ENCODE data around the gene C1QTNF7. TPM values are rescaled to one million over a fixed set of nuclear protein-coding genes. Genes with fewer than 3 reads are reported as not detected.
A peak's percentile ranks its signal among the peaks of the same experiment; 100 is the strongest.

Gene C1QTNF7
- polyA plus RNA-seq, 1 of the 3 experiments (the other 2 are of a cell fraction) = not detected

- no peak for TF ChIP-seq USF2 (IDR thresholded peaks at IDR 0.05; ENCODE audit: borderline replicate concordance, low read depth, low read length)
- TF ChIP-seq, protein P1, sequence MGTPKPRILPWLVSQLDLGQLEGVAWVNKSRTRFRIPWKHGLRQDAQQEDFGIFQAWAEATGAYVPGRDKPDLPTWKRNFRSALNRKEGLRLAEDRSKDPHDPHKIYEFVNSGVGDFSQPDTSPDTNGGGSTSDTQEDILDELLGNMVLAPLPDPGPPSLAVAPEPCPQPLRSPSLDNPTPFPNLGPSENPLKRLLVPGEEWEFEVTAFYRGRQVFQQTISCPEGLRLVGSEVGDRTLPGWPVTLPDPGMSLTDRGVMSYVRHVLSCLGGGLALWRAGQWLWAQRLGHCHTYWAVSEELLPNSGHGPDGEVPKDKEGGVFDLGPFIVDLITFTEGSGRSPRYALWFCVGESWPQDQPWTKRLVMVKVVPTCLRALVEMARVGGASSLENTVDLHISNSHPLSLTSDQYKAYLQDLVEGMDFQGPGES (IDR thresholded peaks at IDR 0.05; ENCODE audit: low read depth, low read length) = no peak
- no peak for TF ChIP-seq SIN3A (IDR thresholded peaks at IDR 0.05; ENCODE audit: borderline replicate concordance, low read depth, low read length)
- no peak for TF ChIP-seq REST (IDR thresholded peaks at IDR 0.05; ENCODE audit: low read depth, low read length)
- peak; percentile 39; the same call in 1 of the 2 replicates for TF ChIP-seq TCF12 (IDR thresholded peaks at IDR 0.05)
- no peak for TF ChIP-seq RXRA (IDR thresholded peaks at IDR 0.05; ENCODE audit: borderline replicate concordance, low read depth)
- TF ChIP-seq ELF1 (IDR thresholded peaks at IDR 0.05) = no peak
- TF ChIP-seq MXI1 (IDR thresholded peaks at IDR 0.05; ENCODE audit: low read depth, low read length) = 0 out of 2 replicates have a peak, but pooled peaks have one; percentile 21
- TF ChIP-seq, protein P2, sequence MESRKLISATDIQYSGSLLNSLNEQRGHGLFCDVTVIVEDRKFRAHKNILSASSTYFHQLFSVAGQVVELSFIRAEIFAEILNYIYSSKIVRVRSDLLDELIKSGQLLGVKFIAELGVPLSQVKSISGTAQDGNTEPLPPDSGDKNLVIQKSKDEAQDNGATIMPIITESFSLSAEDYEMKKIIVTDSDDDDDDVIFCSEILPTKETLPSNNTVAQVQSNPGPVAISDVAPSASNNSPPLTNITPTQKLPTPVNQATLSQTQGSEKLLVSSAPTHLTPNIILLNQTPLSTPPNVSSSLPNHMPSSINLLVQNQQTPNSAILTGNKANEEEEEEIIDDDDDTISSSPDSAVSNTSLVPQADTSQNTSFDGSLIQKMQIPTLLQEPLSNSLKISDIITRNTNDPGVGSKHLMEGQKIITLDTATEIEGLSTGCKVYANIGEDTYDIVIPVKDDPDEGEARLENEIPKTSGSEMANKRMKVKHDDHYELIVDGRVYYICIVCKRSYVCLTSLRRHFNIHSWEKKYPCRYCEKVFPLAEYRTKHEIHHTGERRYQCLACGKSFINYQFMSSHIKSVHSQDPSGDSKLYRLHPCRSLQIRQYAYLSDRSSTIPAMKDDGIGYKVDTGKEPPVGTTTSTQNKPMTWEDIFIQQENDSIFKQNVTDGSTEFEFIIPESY (IDR thresholded peaks at IDR 0.05; ENCODE audit: borderline replicate concordance, low read depth) = no peak
- peak; percentile 77 for TF ChIP-seq FOXJ3 (CRISPR knock-in tag; IDR thresholded peaks at IDR 0.05)
- TF ChIP-seq CHD2 (IDR thresholded peaks at IDR 0.05; ENCODE audit: low read length, partially characterized antibody) = no peak
- TF ChIP-seq EZH2phosphoT487 (IDR thresholded peaks at IDR 0.05; ENCODE audit: borderline replicate concordance, low read depth) = no peak
Observed at GRCh38 chr4:15410750-15411149, 17.1 kb upstream of the C1QTNF7 start (continued).

DNA sequence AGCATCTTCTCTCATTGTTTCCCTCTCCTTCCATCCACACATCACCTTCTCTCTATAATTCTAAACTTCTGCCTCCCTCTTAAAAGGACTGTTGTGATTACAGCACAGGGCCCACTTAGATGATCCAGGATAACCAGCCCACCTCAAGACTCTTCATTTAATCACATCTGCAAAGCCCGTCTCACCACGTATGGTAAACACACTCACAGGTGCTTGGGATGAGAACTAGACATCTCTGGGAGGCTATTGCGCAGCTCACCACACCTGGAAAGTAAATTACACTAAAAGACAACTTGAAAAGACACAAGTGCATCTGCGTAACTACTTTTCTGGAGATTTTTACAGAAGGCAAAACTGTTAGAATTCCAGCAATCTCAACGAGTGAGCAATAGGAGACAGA, 15.4 kb upstream of the C1QTNF7 start:
- Histone ChIP-seq H3K4me1 (ENCODE audit: control insufficient read depth in 1 of 2, insufficient read depth in 2 of 2, low read depth in 1 of 2, low read length in 1 of 2) (peaks cover 12 to 15% of the 10 kb centered on the region in 2 experiments; a peak in 2 of 4 replicates), H3K9me3 (no peaks in the 10 kb centered on the region), H3K4me2 (no peak overlapping the region), H3K36me3 (replicated peaks in 1 of 2; ENCODE audit: control insufficient read depth in 1 of 2, insufficient read depth in 2 of 2, low read length in 1 of 2) (no peaks in the 10 kb centered on the region), H3F3A (replicated peaks; ENCODE audit: insufficient read depth) (peaks cover 7% of the 10 kb centered on the region), H3K4me3 (ENCODE audit: low read depth in 2 of 2, low read length in 1 of 2) (no peak overlapping the region), H3K27me3 (ENCODE audit: insufficient read depth) (no peaks in the 10 kb centered on the region), H3K79me2 (ENCODE audit: insufficient read depth) (no peaks in the 10 kb centered on the region), H4K20me1 (ENCODE audit: insufficient read depth) (no peaks in the 10 kb centered on the region), H3K9ac (no peak overlapping the region), H3K9me2 (no peaks in the 10 kb centered on the region), H3K27ac (ENCODE audit: low read depth in 2 of 2, low read length in 1 of 2) (no peak overlapping the region), H2AFZ (ENCODE audit: low read depth) (no peak overlapping the region)
- TF ChIP-seq PBX3 (IDR thresholded peaks at IDR 0.05) (no peak), RCOR1 (IDR thresholded peaks at IDR 0.05; ENCODE audit: low read length) (no peak), JUND (IDR thresholded peaks at IDR 0.05) (no peak), FOXJ3 (CRISPR knock-in tag; IDR thresholded peaks at IDR 0.05) (no peak), RFX5 (IDR thresholded peaks at IDR 0.05; ENCODE audit: low read length) (no peak), SMC3 (IDR thresholded peaks at IDR 0.05; ENCODE audit: low read depth, low read length) (no peak), RAD21 (IDR thresholded peaks at IDR 0.05; ENCODE audit: low read length) (no peak), CHD2 (IDR thresholded peaks at IDR 0.05; ENCODE audit: low read length, partially characterized antibody) (no peak)
- TF ChIP-seq, protein P3, sequence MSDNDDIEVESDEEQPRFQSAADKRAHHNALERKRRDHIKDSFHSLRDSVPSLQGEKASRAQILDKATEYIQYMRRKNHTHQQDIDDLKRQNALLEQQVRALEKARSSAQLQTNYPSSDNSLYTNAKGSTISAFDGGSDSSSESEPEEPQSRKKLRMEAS (IDR thresholded peaks at IDR 0.05; ENCODE audit: low read depth) = no peak
- ChIA-PET CTCF (interaction anchor here (1.0 to 1.3 kb wide), 2 partner anchors 45 kb away, joined by 3 to 4 read pairs; no protein-coding TSS in a partner anchor), POLR2A (no interaction called here)
- 94% methylated on average over 5 of the region's 5 CpGs for WGBS (ENCODE audit: low lambda C conversion rate)
- DNase-seq = no peak

All from SK-N-SH (cell line).